HEK293 (cell line): ENCODE data around the gene CA11.

Experiments used
- CTCF ChIA-PET: fragments of 350-600 bp; formaldehyde crosslinking; extraction: SDS; loops from one replicate; lab custom pipeline; 2021; ENCODE audit warnings: antibody characterized with exemption; lab: Yijun Ruan, JAX
- POLR2A ChIA-PET: fragments of 300-600 bp; formaldehyde crosslinking; extraction: SDS; loops from one replicate; lab custom pipeline; 2020; ENCODE audit warnings: antibody characterized with exemption, inconsistent platforms; lab: Yijun Ruan, JAX
- H3K27ac ChIP-seq: fragments of 200-500 bp; sonication (Bioruptor generic); 2 replicates; pipeline ENCODE4 v1.5.1; 2014; ENCODE audit warnings: low read depth, low read length, control low read depth, inconsistent platforms; ENCODE audit errors: extremely low read depth
- H3K36me3 ChIP-seq, 2 experiments: fragments of 200-500 bp in 1 of 2; sonication (Bioruptor generic) in 1 of 2; 1 replicate in 1 of 2; 2 replicates in 1 of 2; pipeline ENCODE4 v1.5.1; 2014 to 2017; ENCODE audit warnings: inconsistent platforms in 2 of 2, low read length in 2 of 2; ENCODE audit not compliant: control insufficient read depth in 2 of 2, insufficient read depth in 1 of 2
- H3K4me1 ChIP-seq: fragments of 200-500 bp; sonication (Bioruptor generic); 2 replicates; pipeline ENCODE4 v1.5.1; 2014; ENCODE audit warnings: mild to moderate bottlenecking, low read length, inconsistent platforms; ENCODE audit not compliant: control insufficient read depth, insufficient read depth
- H3K4me3 ChIP-seq: 2 replicates; pipeline ENCODE4 v1.5.1; 2011; ENCODE audit warnings: low read depth, mild to moderate bottlenecking, control low read depth, low read length, moderate library complexity
- H3K9me3 ChIP-seq: fragments of 200-500 bp; sonication (Bioruptor generic); 2 replicates; pipeline ENCODE4 v1.5.1; 2014; ENCODE audit warnings: low read depth, low read length, inconsistent platforms; ENCODE audit not compliant: control insufficient read depth, insufficient read depth
- BCL11B ChIP-seq: fragments of 450-650 bp; formaldehyde crosslinking; IDR thresholded peaks from 2 replicates; pipeline ENCODE4 v1.5.1; 2016; ENCODE audit warnings: low read depth, missing biosample characterization, missing genetic modification characterization
- EGR2 ChIP-seq: fragments of 450-650 bp; formaldehyde crosslinking; IDR thresholded peaks from 2 replicates; pipeline ENCODE4 v1.5.1; 2016; ENCODE audit warnings: low read depth, missing biosample characterization, missing genetic modification characterization
- HOXC10 ChIP-seq: sonication (generic); formaldehyde crosslinking; IDR thresholded peaks from 2 replicates; pipeline ENCODE4 v1.8.1; 2023; ENCODE audit warnings: mild to moderate bottlenecking, missing genetic modification reagents
- HOXD13 ChIP-seq: sonication (generic); formaldehyde crosslinking; IDR thresholded peaks from 2 replicates; pipeline ENCODE4 v1.8.0; 2022; ENCODE audit warnings: missing genetic modification reagents, borderline replicate concordance
- KLF16 ChIP-seq: fragments of 450-650 bp; formaldehyde crosslinking; IDR thresholded peaks from 2 replicates; pipeline ENCODE4 v1.5.1; 2017; ENCODE audit warnings: missing biosample characterization, missing genetic modification characterization
- KLF9 ChIP-seq: fragments of 450-650 bp; formaldehyde crosslinking; IDR thresholded peaks from 2 replicates; pipeline ENCODE4 v1.5.1; 2016; ENCODE audit warnings: missing biosample characterization, missing genetic modification characterization, low read depth
- SCRT1 ChIP-seq: fragments of 450-650 bp; formaldehyde crosslinking; IDR thresholded peaks from 2 replicates; pipeline ENCODE4 v1.5.1; 2016; ENCODE audit warnings: missing biosample characterization, missing genetic modification characterization, borderline replicate concordance
- SCRT2 ChIP-seq: fragments of 450-650 bp; formaldehyde crosslinking; IDR thresholded peaks from 2 replicates; pipeline ENCODE4 v1.5.1; 2016; ENCODE audit warnings: missing biosample characterization, missing genetic modification characterization
- SETDB1 ChIP-seq: IDR thresholded peaks from one replicate; pipeline ENCODE4 v1.6.1; 2017; ENCODE audit warnings: mild to moderate bottlenecking, low read length, moderate library complexity, mixed read lengths; ENCODE audit not compliant: insufficient read length
- SP2 ChIP-seq: fragments of 450-650 bp; formaldehyde crosslinking; IDR thresholded peaks from 2 replicates; pipeline ENCODE4 v1.5.1; 2016; ENCODE audit warnings: missing biosample characterization, missing genetic modification characterization
- SP7 ChIP-seq: fragments of 450-650 bp; formaldehyde crosslinking; IDR thresholded peaks from 2 replicates; pipeline ENCODE4 v1.5.1; 2016; ENCODE audit warnings: missing biosample characterization, missing genetic modification characterization
- ZBTB20 ChIP-seq: fragments of 450-650 bp; formaldehyde crosslinking; IDR thresholded peaks from 2 replicates; pipeline ENCODE4 v1.5.1; 2016; ENCODE audit warnings: missing biosample characterization, missing genetic modification characterization
- ZFP3 ChIP-seq: fragments of 450-650 bp; formaldehyde crosslinking; IDR thresholded peaks from 2 replicates; pipeline ENCODE4 v1.5.1; 2016; ENCODE audit warnings: low read depth, missing biosample characterization, missing genetic modification characterization
- ZNF10 ChIP-seq: fragments of 450-650 bp; formaldehyde crosslinking; IDR thresholded peaks from 2 replicates; pipeline ENCODE4 v1.5.1; 2017; ENCODE audit warnings: missing biosample characterization, missing genetic modification characterization
- ZNF157 ChIP-seq: fragments of 450-650 bp; formaldehyde crosslinking; IDR thresholded peaks from 2 replicates; pipeline ENCODE4 v1.5.1; 2016; ENCODE audit warnings: missing biosample characterization, missing genetic modification characterization
- ZNF19 ChIP-seq: fragments of 450-650 bp; formaldehyde crosslinking; IDR thresholded peaks from 2 replicates; pipeline ENCODE4; 2016; ENCODE audit warnings: missing biosample characterization, missing genetic modification characterization, low read depth
- ZNF24 ChIP-seq: fragments of 450-650 bp; formaldehyde crosslinking; IDR thresholded peaks from 2 replicates; pipeline ENCODE4 v1.5.1; 2016; ENCODE audit warnings: missing biosample characterization, missing genetic modification characterization
- ZNF266 ChIP-seq: fragments of 450-650 bp; formaldehyde crosslinking; IDR thresholded peaks from 2 replicates; pipeline ENCODE4 v1.5.1; 2016; ENCODE audit warnings: missing biosample characterization, missing genetic modification characterization, low read depth
- ZNF548 ChIP-seq: fragments of 450-650 bp; formaldehyde crosslinking; IDR thresholded peaks from 2 replicates; pipeline ENCODE4 v1.5.1; 2016; ENCODE audit warnings: missing biosample characterization, missing genetic modification characterization
- ZNF549 ChIP-seq: fragments of 450-650 bp; IDR thresholded peaks from 2 replicates; pipeline ENCODE4 v1.5.1; 2018; ENCODE audit warnings: missing biosample characterization, missing genetic modification characterization, mild to moderate bottlenecking, inconsistent platforms, moderate library complexity
- ZNF560 ChIP-seq: fragments of 450-650 bp; formaldehyde crosslinking; IDR thresholded peaks from 2 replicates; pipeline ENCODE4 v1.5.1; 2017; ENCODE audit warnings: missing biosample characterization, missing genetic modification characterization, borderline replicate concordance
- ZNF596 ChIP-seq: fragments of 450-650 bp; IDR thresholded peaks from 2 replicates; pipeline ENCODE4 v1.5.0; 2018; ENCODE audit warnings: missing biosample characterization, mild to moderate bottlenecking, missing genetic modification characterization, moderate library complexity
- ZNF610 ChIP-seq: fragments of 450-650 bp; formaldehyde crosslinking; IDR thresholded peaks from 2 replicates; pipeline ENCODE4 v1.5.1; 2016; ENCODE audit warnings: missing biosample characterization, missing genetic modification characterization, borderline replicate concordance
- ZNF658 ChIP-seq: fragments of 450-650 bp; formaldehyde crosslinking; IDR thresholded peaks from 2 replicates; pipeline ENCODE4; 2016; ENCODE audit warnings: missing biosample characterization, missing genetic modification characterization
- ZNF768 ChIP-seq: fragments of 450-650 bp; formaldehyde crosslinking; IDR thresholded peaks from 2 replicates; pipeline ENCODE4 v1.5.1; 2018; ENCODE audit warnings: missing biosample characterization, mild to moderate bottlenecking, missing genetic modification characterization
- ZXDB ChIP-seq: fragments of 450-650 bp; formaldehyde crosslinking; IDR thresholded peaks from 2 replicates; pipeline ENCODE4 v1.5.1; 2016; ENCODE audit warnings: missing biosample characterization, missing genetic modification characterization
- TF ChIP-seq, protein P1 (sequence below): fragments of 450-650 bp; formaldehyde crosslinking; IDR thresholded peaks from 2 replicates; pipeline ENCODE4 v1.5.1; 2017; ENCODE audit warnings: missing biosample characterization, missing genetic modification characterization
- TF ChIP-seq, protein P2 (sequence below): fragments of 450-650 bp; formaldehyde crosslinking; IDR thresholded peaks from 2 replicates; pipeline ENCODE4 v1.5.1; 2016; ENCODE audit warnings: missing biosample characterization, missing genetic modification characterization
- TF ChIP-seq, protein P3 (sequence below): fragments of 450-650 bp; formaldehyde crosslinking; IDR thresholded peaks from 2 replicates; pipeline ENCODE4 v1.5.1; 2016; ENCODE audit warnings: missing biosample characterization, missing genetic modification characterization

CA11 gene

DNA sequence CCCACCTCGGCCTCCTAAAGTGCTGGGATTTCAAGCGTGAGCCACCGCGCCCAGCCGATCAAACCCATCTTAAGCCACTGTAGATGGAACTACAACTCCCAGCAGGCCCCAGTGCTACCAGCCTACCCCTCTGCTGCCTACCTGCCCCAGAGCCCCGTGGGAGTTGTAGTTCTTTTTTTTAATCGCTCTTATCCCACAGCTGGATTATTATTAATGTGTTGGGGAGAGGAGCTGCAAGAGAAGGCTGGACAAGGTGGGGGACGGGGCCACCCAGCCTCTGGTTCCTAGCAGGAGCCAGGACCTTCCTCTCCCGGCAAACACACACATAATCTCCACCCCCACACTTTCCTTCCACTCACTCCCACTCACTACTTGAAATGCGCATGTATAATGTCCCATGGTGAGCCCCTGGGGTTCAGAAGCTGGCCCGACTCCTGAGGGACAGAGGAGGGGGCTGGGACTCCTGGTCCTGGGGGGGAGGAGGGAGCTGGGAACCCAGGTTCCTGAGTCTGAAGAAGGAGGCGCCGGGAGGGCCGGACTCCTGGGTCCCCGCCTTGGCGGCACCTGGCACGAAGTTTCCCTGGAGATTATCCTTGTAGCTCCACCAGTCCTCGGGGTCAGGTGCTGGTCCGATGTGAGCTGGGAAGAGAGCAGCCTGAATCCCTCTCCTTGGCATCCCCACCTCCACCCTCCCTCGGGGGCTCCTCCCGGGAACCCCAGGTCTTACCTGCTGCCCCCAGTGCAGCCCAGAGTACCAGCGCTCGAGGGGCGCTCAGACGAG, 958 bp downstream of the CA11 start (continued):
- TF ChIP-seq BCL11B (tag by site-specific recombination) = no peak
- no peak for TF ChIP-seq ZNF266 (tag by site-specific recombination)
- TF ChIP-seq ZNF596 (tag by site-specific recombination) = no peak
- no peak for TF ChIP-seq ZNF10 (tag by site-specific recombination)
- no peak for TF ChIP-seq ZNF768
- TF ChIP-seq SCRT1 = no peak
- TF ChIP-seq SP2 (tag by site-specific recombination) = no peak; the same call in 1 of the 2 replicates
- TF ChIP-seq KLF16 (tag by site-specific recombination) = no peak
- TF ChIP-seq, protein P1, sequence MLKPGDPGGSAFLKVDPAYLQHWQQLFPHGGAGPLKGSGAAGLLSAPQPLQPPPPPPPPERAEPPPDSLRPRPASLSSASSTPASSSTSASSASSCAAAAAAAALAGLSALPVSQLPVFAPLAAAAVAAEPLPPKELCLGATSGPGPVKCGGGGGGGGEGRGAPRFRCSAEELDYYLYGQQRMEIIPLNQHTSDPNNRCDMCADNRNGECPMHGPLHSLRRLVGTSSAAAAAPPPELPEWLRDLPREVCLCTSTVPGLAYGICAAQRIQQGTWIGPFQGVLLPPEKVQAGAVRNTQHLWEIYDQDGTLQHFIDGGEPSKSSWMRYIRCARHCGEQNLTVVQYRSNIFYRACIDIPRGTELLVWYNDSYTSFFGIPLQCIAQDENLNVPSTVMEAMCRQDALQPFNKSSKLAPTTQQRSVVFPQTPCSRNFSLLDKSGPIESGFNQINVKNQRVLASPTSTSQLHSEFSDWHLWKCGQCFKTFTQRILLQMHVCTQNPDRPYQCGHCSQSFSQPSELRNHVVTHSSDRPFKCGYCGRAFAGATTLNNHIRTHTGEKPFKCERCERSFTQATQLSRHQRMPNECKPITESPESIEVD (tag by site-specific recombination) = no peak
- TF ChIP-seq ZNF19 (tag by site-specific recombination) = no peak
- TF ChIP-seq SCRT2 (tag by site-specific recombination) = no peak
- TF ChIP-seq KLF9 (tag by site-specific recombination) = no peak
- TF ChIP-seq, protein P2, sequence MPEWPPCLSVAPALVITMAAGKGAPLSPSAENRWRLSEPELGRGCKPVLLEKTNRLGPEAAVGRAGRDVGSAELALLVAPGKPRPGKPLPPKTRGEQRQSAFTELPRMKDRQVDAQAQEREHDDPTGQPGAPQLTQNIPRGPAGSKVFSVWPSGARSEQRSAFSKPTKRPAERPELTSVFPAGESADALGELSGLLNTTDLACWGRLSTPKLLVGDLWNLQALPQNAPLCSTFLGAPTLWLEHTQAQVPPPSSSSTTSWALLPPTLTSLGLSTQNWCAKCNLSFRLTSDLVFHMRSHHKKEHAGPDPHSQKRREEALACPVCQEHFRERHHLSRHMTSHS (tag by site-specific recombination) = no peak
- no peak for TF ChIP-seq ZNF658 (tag by site-specific recombination)
- TF ChIP-seq HOXC10 (CRISPR knock-in tag) = 0 out of 2 replicates have a peak, but pooled peaks have one; percentile 35
- TF ChIP-seq ZNF548 (tag by site-specific recombination) = no peak
- no peak for TF ChIP-seq SETDB1
- peak; percentile 10; the same call in 1 of the 2 replicates for TF ChIP-seq ZBTB20 (tag by site-specific recombination)
- no peak for TF ChIP-seq HOXD13
- TF ChIP-seq, all 188 proteins: peak for 27

DNA sequence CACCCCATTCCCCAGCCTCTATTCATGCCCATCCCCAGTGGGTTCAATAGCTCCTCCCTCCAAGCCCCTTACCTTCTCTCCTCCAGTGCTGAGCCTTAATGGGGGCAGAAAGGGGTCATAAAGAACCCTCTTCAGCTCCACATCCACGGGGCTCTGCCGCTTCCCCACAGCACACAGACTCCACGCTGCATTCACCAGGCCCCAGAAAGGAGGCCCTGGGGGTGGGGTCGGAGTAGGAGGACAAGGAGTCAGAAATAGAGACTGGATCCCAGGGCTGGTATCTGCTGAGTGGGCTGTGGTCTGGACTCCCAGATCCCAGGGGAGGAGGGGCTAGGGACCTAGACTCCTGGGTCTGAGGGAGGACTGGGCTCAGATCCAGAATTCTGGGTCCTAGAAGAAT, 1.6 kb downstream of the CA11 start:
- peaks cover 9% of the 10 kb centered on the region for H3K4me1 ChIP-seq
- POLR2A ChIA-PET = interaction anchor here (0.7 to 3.9 kb wide), 4 partner anchors 10 to 308 kb away, joined by 3 to 39 read pairs (median 8); partner anchors contain the start of genes RPL18 and SPHK2
- CTCF ChIA-PET = interaction anchor here (0.6 to 3.5 kb wide), 4 partner anchors 13 to 453 kb away, joined by 3 to 27 read pairs (median 14); partner anchors contain the start of gene HSD17B14
- 0 out of 2 replicates have a peak overlapping the region, but pooled peaks have one; percentile 19 for H3K27ac ChIP-seq
- H3K36me3 ChIP-seq = no peaks in the 10 kb centered on the region
- H3K9me3 ChIP-seq = no peaks in the 10 kb centered on the region
- H3K4me3 ChIP-seq = no peak overlapping the region
- TF ChIP-seq ZNF658 (tag by site-specific recombination) (no peak), ZNF560 (tag by site-specific recombination) (no peak), ZXDB (tag by site-specific recombination) (no peak), ZFP3 (no peak), ZNF24 (tag by site-specific recombination) (no peak), ZNF549 (no peak), ZNF157 (tag by site-specific recombination) (no peak), SP7 (no peak), ZNF610 (no peak), EGR2 (tag by site-specific recombination) (no peak)
- TF ChIP-seq, protein P3, sequence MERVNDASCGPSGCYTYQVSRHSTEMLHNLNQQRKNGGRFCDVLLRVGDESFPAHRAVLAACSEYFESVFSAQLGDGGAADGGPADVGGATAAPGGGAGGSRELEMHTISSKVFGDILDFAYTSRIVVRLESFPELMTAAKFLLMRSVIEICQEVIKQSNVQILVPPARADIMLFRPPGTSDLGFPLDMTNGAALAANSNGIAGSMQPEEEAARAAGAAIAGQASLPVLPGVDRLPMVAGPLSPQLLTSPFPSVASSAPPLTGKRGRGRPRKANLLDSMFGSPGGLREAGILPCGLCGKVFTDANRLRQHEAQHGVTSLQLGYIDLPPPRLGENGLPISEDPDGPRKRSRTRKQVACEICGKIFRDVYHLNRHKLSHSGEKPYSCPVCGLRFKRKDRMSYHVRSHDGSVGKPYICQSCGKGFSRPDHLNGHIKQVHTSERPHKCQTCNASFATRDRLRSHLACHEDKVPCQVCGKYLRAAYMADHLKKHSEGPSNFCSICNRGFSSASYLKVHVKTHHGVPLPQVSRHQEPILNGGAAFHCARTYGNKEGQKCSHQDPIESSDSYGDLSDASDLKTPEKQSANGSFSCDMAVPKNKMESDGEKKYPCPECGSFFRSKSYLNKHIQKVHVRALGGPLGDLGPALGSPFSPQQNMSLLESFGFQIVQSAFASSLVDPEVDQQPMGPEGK = no peak
